Eye (tissue), 1 donor: ENCODE measurements around the gene FAAH.
"Not testable (repeated sequence)": the region's sequence is repeated elsewhere in the genome, so short reads cannot be mapped to it uniquely, and the experiment has no call there.

Source experiments
- DNase-seq: peaks from one replicate; pipeline ENCODE4 v3.0.0-alpha.2; 2015

The FAAH gene

DNA sequence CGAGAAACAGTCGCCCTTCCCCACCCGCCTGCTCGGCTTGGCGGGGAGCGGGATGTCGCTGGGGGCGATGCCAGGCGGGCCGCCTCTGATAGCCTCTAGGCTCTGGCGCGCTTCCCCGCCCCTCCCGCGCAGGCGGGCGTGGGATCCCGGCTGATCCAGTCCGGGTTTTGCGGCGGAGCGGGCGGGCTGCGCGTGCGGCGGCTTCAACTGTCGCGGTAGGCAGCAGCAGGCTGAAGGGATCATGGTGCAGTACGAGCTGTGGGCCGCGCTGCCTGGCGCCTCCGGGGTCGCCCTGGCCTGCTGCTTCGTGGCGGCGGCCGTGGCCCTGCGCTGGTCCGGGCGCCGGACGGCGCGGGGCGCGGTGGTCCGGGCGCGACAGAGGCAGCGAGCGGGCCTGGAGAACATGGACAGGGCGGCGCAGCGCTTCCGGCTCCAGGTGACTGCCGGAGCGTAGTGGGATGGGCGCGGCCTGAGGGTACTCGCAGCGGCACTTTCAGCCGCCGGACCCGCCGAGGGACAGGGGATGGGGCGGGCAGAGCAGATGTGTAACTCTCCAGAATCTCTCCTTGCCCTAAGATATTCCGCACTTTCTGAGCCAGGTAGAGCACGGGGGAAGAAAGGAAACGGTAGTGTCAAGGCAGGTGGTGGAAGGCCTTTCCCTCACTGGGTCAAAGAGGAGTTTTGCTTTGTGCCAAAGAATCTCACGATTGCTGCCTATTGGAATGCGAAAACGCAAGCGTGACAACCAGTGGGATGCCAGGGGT is at the start of gene FAAH:
FAAH (plus strand) TSS at position 210 of the 764 bp plus-strand sequence; CDS start at position 242, 32 bp downstream.
- peak; percentile 87 for DNase-seq

DNA sequence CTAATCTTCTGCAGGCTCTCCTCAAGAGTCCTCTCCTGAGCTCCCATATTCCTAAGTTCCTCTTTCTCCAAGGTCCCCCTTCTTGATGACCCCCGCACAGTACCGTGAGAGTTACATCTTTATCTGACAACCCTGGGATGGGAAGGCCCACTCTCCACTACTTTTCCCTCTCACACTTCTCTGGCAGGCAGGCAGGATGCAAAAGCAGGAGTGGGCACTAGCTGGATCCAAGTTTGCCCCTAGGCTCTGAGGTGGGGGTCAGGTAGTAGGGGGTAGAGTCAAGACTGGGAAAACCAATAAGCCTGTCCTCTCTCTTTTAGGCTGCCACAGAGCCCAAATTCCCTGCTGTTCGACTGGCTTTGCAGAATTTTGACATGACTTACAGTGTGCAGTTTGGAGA is 49.6 kb upstream of the FAAH start:
- no peak for DNase-seq

- DNase-seq, result no peak
These were observed 48.8 kb upstream of the FAAH start for GRCh38 chr1:46345281-46345680.

DNA sequence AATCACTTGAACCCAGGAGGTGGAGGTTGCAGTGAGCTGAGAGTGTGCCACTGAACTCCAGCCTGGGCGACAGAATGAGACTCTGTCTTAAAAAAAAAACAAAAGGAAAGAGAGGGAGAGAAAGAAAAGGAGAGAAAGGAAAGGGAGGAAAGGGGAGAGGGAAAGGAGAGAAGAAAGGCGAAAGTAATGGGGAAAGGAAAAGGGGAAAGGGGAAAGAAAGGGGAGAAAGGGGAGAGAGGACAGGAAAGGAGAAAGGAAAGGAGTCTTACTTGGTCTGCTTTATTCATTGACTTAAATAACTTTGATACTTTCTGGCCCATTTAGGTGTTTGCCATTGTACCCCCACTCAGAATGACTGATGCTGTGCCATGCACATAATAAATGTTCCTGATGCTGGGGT is 41.8 kb upstream of the FAAH start:
- no peak for DNase-seq

DNA sequence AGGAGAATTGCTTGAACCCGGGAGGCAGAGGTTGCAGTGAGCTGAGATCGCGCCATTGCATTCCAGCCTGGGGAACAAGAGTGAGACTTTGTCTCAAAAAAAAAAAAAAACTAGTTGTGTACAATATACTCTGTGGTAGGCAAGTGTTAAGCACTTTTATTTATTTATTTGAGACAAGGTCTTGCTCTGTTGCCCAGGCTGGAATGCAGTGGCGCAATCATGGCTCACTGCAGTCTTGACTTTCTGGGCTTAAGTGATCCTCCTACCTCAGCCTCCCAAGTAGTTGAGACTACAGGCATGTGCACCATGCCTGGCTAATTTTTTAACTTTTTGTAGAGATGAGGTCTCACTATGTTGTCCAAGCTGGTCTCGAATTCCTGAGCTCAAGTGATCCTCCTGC is 38.2 kb upstream of the FAAH start:
- DNase-seq, result not testable (repeated sequence)

GRCh38 chr1:46362158-46362557 is 32.0 kb upstream of the FAAH start:
- no peak for DNase-seq

DNA sequence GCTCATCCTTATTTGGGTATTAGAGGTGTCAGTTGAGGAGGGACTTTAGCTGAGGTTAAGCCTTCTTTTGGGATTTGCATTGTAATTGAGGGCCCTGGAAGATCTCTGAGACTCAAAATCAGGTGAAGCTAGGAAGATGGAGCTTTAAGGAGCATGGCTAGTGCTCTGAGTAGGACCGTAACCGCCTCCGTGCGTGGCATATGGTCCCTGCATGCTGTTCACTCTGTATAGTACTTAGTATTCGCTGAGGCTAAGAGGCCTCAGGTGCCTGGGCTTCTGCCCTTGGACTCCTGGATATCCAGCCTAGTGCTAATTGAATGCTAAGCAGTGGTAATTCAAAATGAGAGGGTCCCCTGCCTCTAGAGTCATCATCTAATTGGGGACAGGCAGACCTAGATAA is 31.0 kb upstream of the FAAH start:
- no peak for DNase-seq

DNA sequence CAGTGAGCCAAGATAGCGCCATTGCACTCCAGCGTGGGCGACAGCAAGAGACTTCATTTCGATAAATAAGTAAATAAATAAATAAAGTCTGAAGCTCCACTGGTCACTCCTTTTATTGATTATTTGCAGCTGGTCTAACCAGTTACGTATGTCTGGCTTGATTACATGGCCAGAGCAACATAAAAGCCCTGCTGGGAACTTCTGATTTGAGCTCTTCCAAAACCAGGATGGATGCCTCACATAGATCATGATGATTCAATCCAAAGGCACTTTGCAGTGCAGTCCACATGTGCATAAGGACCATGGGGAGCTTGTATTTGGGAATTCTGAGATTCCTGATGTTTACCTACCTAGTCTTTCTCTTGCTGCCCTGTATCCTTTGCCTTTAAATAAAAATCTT is 29.5 kb upstream of the FAAH start:
- DNase-seq, result no peak

- DNase-seq, result not testable (repeated sequence)
These were observed 28.3 kb upstream of the FAAH start for GRCh38 chr1:46365796-46366195.

DNA sequence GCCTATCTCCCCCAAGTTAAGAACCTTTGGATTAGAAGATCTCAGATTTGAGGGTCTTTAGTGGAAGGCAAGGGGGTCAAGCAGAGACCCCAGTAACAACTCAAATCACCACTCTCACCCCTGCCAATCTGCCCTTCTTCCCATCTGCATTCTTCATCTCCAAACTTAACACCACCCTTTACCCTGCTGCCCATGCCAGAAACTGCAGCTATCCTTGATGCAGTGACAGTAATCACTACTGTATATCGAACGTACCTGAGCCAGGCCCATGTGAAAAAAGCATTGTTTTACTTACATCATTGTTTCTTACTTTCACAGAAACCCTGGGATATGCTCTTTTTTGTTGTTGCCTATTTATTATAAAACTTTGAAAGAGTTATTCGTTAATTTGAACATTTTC is 27.0 kb upstream of the FAAH start:
- DNase-seq, result no peak

DNA sequence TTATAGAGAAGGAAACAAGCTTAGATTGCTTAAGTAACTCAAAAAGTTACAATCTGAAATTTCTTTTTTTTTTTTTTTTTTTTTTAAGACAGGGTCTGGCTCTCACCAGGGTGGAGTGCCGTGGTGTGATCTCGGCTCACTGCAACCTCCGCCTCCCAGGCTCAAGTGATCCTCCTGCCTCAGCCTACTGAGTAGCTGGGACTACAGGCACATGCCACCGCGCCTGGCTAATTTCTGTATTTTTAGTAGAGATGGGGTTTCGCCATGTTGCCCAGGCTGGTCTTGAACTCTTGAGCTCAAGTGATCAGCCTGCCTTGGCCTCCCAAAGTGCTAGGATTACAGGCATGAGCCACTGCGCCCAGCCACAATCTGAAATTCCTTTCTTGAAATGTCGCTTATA is 26.4 kb upstream of the FAAH start:
- not testable (repeated sequence) for DNase-seq

DNA sequence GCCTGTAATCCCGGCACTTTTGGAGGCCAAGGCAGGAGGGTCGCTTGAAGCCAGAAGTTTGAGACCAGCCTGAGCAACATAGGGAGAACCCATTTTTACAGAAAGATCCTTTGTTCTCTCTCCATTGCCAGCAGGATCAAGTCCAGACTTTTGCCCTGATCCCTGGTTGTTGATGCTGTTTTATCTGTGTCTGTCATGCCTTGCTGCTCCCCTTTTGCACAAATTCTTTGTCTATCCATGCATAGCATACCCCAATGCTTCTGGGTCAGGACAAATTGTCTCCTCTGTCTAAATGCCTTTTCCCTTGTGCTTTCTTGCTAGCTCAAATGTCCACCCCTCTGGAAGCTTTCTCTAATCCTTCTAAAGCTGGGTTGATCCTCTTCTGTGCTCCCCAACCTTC is 25.3 kb upstream of the FAAH start:
- no peak for DNase-seq

DNA sequence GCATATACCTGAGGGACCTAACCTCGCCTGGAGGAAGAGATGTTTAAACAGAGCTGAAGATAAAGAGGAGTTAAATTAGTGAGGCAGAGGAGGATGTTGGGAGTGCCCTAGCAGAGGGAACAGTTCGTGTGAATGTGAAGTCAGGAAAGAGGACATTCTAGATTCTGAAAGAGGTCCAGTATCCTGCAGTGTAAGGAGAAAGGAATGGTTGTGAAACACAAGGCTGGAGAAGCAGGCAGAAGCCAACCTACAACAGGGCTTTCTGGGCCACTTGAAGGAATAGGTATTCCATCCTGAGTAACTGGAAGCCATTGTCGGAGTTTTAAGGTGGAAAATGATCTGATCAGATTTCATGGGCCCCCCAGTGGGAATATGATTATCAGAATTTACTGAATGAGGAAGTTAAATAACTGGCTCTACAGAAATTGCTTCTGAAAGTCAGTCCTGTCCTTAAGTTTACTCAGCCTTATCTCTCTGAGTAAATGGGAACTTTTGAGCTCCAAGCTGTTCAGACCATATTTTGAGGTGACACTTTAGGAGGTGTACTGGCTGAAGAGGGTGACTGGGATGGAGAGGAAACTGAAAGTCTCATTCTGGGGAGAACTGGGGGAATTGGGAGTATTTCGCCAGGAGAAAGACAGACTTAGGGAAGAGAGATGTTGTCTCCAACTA is 24.4 kb upstream of the FAAH start:
- no peak for DNase-seq

DNA sequence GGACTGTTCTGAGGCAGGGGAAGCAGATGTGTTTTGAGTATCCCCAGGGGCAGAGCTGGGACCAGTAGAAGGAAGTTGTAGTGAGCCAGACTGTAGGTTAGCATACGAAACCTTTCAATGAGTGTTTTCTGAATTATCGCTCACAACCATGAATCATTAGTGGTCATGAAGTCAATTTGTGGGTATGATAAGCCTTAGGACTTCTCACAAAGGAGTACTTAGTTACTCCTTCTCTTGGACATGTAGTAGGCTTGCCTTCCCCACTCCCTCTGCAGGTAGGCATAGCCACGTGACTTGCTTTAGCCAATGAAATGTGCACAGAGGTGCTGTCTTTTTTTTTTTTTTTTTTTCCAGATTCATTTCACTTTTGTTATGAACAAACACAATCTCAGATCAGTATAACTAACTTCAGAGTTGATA is 23.9 kb upstream of the FAAH start:
- DNase-seq, result no peak

DNA sequence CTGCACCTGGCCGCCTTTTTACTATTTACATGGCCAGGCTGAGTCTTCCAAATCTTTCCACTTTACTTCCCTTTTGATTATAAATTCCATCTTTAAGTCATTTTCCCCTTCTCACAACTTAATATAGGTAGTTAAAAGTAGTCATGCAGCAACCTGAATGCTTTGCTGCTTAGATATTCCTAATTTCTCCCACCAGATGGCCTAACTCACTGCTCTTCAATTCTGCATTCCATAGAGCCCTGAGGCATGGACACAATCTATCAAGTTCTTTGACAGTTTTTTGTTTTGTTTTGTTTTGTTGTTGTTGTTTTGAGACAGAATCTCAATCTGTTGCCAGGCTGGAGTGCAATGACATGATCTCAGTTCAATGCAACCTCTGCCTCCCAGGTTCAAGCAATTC is 21.7 kb upstream of the FAAH start:
- no peak for DNase-seq

GRCh38 chr1:46379996-46380395 is 14.1 kb upstream of the FAAH start:
- DNase-seq, result no peak

DNA sequence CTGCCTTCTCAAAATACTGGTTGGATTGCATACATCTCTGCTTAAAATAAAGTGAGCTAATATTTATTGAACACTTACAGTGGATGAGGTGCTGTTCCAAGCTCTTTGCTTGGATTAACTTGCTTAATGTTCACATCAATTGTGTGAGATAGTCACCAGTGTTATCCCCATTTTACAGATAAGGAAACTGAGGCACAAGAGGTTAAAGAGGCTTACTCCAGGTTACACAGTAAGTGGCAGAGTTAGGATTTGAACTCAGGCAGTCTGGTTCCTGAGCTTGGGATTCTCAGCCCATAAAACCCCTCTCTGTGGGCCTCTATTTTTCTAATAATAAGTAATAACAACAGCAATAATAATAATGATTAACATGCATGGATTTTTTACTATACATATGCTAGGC is 13.6 kb upstream of the FAAH start:
- DNase-seq, result no peak

DNA sequence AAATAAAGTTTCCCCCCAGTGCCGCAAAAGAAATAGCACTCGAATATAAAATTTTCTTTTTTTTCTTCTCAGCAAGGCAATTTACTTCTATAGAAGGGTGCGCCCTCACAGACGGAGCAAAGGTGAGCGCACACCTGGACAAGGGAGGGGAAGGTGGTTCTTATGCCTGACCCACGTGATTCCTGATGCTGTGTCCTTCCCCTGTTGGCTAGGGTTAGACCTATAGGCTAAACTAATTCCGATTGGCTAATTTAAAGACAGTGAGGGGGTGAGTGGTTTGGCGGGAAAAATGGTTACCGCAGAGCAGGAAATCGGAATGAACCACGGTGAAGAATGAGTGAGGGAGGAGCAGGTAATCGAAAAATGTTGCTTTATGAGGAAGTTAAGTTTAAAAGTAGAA is 607 bp upstream of the FAAH start:
- no peak for DNase-seq

DNA sequence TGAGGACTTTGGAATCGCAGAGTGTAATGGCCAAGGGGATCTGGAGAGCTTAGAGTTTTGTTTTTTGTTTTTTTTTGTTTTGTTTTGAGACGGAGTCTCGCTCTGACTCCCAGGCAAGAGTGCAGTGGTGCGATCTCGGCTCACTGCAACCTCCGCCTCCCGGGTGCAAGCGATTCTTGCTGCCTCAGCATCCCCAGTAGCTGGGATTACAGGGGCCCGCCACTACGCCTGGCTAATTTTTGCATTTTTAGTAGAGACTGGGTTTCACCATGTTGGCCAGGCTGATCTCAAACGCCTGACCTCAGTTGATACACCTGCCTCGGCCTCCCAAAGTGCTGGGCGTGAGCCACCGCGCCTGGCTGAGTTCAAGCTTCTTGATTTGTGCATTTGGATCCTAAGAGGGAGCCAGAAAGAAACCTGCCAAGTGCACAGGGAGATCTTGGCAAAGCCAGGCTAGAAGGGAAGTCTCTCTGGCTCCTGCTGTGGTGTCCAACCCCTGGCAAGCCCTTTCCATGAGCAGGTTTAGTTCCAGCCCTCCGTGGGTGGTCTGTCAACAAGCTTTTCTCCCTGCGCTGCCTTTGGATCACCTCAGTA is 852 bp downstream of the FAAH start:
- DNase-seq, result peak; percentile 42

DNA sequence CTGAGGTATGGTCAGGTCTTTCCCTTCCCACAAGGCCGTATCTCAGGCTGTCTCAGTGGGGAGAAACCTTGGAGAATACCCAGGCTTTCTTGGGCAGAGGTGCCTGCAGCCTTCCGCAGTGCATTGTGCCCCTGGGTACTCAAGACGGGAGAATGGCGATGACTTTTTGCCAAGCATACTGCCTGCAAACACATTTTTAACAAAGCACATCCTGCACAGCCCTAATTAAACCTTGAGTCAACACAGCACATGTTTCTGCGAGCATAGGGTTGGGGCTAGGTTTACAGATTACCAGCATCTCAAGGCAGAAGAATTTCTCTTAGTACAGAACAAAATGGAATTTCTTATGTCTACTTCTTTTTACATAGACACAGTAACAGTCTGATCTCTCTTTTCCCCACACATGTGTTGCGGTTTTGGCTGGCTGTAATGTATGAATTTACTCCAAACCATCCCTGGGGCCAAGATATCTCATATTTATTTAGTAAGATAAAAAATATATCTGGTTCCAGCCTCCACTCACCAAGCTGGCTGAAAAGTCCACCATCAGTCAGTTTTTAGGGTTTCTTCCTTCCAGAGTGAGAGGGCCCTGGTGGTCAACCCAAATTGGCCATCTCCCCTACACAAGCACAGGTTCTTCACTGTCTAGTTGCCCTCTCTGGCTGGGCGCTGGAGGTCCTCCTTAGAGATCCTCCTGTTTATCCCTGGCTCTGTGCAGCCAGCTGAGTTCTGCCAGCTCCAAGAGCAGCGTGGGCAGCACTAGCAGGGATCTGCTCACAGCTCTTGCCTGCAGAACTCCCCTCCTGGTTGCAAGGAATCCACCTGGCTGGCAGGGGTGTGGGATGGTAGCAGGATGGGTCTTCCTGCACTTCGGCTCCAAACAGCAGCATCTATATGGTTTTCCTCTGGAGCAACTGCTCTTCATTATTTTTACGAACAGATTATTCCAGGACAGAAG is 2.6 kb downstream of the FAAH start:
- peak; percentile 52 for DNase-seq

GRCh38 chr1:46399307-46399706 is 5.2 kb downstream of the FAAH start:
- no peak for DNase-seq

DNA sequence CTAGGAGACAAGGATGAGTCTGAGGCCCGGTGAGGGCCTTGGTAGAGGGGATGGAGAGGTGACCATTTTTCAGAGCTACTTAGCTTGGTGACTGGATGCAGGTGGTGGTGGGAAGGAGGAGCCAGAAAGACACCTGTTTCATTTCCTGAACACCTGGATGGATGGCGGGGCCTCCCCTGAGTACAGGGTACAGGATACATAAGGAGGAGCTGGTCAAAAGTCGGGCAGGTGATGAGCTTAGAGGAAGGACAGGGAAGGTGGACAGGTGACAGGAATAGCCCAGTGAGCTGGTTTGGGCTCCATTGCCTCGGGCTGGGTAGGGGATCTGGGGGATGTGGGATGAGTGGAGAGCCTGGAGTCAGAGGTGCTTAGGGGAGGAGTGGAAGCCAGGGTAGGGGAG is 6.3 kb downstream of the FAAH start:
- no peak for DNase-seq
